Sigmoid colon (tissue), 7 donors: ENCODE data around the gene PLEKHG4B. TPM values are rescaled to one million over a fixed set of nuclear protein-coding genes. Genes with fewer than 3 reads are reported as not detected.

Source experiments
- DNase-seq: peaks from one replicate; pipeline ENCODE4 v3.0.0-alpha.2; 2019
- H3K27ac ChIP-seq, 4 donors: fragments of 200-600 bp; sonication (generic); one replicate each; pipeline ENCODE4 v1.5.1; 2016 to 2019; ENCODE audit warnings: mild to moderate bottlenecking in 1 of 4
- H3K27me3 ChIP-seq, 3 donors: fragments of 200-600 bp; sonication (generic); one replicate each; pipeline ENCODE4 v1.5.1; 2019; ENCODE audit warnings: mild to moderate bottlenecking in 1 of 3
- H3K36me3 ChIP-seq, 4 donors: fragments of 200-600 bp; sonication (generic); one replicate each; pipeline ENCODE4 v1.5.1; 2016 to 2019
- H3K4me1 ChIP-seq, 4 donors: fragments of 200-600 bp; sonication (generic); one replicate each; pipeline ENCODE4 v1.5.1; 2017 to 2019
- H3K4me3 ChIP-seq, 4 donors: fragments of 200-600 bp; sonication (generic); one replicate each; pipeline ENCODE4 v1.5.1; 2017 to 2019; ENCODE audit warnings: mild to moderate bottlenecking in 2 of 4, moderate library complexity in 1 of 4
- H3K9me3 ChIP-seq, 4 donors: fragments of 200-600 bp in 3 of 4; sonication (generic) in 3 of 4; one replicate each; pipeline versions ENCODE4 v1.5.1 to v1.6.1; 2013 to 2019
- CTCF ChIP-seq, 4 experiments: fragments of 450-650 bp in 3 of 4; fragments of 200-600 bp in 1 of 4; IDR thresholded peaks; one replicate each; pipeline ENCODE4 v1.5.1; 2016 to 2019; ENCODE audit warnings: antibody characterized with exemption in 4 of 4, mild to moderate bottlenecking in 3 of 4, moderate library complexity in 2 of 4
- EP300 ChIP-seq, 4 donors: sonication (generic); formaldehyde crosslinking; IDR thresholded peaks; one replicate each; pipeline ENCODE4 v1.6.1; 2017; ENCODE audit warnings: antibody characterized with exemption in 4 of 4
- POLR2A ChIP-seq, 2 donors: fragments of 450-650 bp; IDR thresholded peaks; one replicate each; pipeline ENCODE4 v1.6.1; 2016; ENCODE audit warnings: antibody characterized with exemption in 2 of 2, mild to moderate bottlenecking in 2 of 2, moderate library complexity in 2 of 2
- POLR2AphosphoS5 ChIP-seq, 4 donors: sonication (generic); formaldehyde crosslinking; IDR thresholded peaks; one replicate each; pipeline ENCODE4 v1.6.1; 2017; ENCODE audit warnings: antibody characterized with exemption in 4 of 4
- WGBS, 2 donors: extraction: QIAGEN DNeasy Blood & Tissue Kit; methylation state at CpG; one replicate each; pipeline ENCODE4 v1.1.7; 2013; 5-methylcytosine and 5-hydroxymethylcytosine counted together
- intact Hi-C: fragments of 100-400 bp; cut with DNase I; formaldehyde crosslinking; loops from one replicate; pipeline ENCODE4 v1.15.1; 2023
- polyA plus RNA-seq, 3 donors: library from polyadenylated mRNA; stranded (reverse); fragments of 200-250 nt; gene quantifications; one replicate each; pipeline ENCODE4 v1.2.3, GENCODE V29; 2013
- total RNA-seq, 4 donors: library from RNA; depleted of rRNA; stranded (reverse); fragments of >200 nt; gene quantifications; one replicate each; pipeline ENCODE4 v1.1.0, GENCODE V29; 2016
- donor health status: healthy with polysubstance abuse.
- donor health status: Bipolar disorder and iron deficiency.
- donor health status: healthy.

The PLEKHG4B gene
- total and polyA plus RNA-seq, 7 donors, result 0.04 to 1.9 (median 0.36) TPM; not detected in 2

DNA sequence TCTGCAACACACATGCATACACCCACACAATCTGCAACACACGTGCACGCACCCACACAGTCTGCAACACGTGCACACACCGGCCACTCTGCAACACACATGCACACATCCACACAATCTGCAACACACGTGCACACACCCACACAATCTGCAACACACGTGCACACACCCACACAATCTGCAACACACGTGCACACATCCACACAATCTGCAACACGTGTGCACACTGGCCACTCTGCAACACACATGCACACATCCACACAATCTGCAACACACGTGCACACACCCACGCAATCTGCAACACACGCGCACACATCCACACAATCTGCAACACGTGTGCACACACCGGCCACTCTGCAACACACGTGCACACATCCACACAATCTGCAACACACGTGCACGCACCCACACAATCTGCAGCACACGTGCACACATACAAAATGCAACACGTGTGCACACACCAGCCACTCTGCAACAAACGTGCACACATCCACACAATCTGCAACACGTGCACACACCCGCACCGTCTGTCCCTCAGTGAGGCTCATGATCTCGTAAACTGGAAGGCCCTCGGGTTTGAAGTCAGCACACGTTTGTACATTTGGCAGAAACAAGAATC is 18.4 kb downstream of the PLEKHG4B start:
- no peak overlapping the region for H3K4me3 ChIP-seq
- H3K9me3 ChIP-seq, result no peaks in the 10 kb centered on the region
- no peak overlapping the region for H3K27ac ChIP-seq
- H3K4me1 ChIP-seq, result no peaks in the 10 kb centered on the region
- H3K36me3 ChIP-seq, result no peaks in the 10 kb centered on the region
- WGBS, 2 donors, result 88 to 91% methylated on average over 26 of the region's 26 CpGs
- H3K27me3 ChIP-seq, result peaks cover 0 to 31% (median 4%) of the 10 kb centered on the region in 3 donors
- intact Hi-C loops, result no loop called here
- no peak for DNase-seq
- TF ChIP-seq POLR2A (IDR thresholded peaks at IDR 0.05) (no peak), EP300 (IDR thresholded peaks at IDR 0.05) (no peak), POLR2AphosphoS5 (IDR thresholded peaks at IDR 0.05) (no peak), CTCF (IDR thresholded peaks at IDR 0.05) (no peak)

DNA sequence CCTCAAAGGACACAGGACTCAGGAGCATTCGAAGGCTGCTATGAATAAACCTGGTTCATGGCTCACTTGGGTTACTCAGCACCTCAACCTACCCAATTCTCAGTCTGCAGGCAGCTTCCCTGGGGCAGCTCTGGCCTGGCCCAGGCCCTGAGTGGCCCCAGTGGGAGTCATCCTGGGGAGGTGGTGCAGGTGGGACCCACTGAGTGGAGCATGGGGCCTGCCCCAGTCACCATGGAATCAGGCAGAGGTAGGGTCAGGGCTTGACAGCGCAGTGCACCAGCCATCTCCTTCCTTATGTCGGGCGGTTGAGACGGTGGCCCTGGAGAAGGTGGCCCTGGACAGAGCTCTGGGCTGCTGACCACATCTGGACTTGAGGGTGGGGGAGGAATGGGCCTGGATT is 19.2 kb downstream of the PLEKHG4B start:
- Histone ChIP-seq H3K4me3 (no peak overlapping the region), H3K27me3 (peaks cover 0 to 23% (median 4%) of the 10 kb centered on the region in 3 donors), H3K4me1 (no peaks in the 10 kb centered on the region), H3K9me3 (no peaks in the 10 kb centered on the region), H3K36me3 (no peaks in the 10 kb centered on the region), H3K27ac (no peak overlapping the region)
- WGBS, 2 donors, result 93 to 97% methylated on average over 5 of the region's 5 CpGs
- TF ChIP-seq POLR2A (IDR thresholded peaks at IDR 0.05) (no peak), CTCF (IDR thresholded peaks at IDR 0.05) (no peak)
- intact Hi-C loops, result no loop called here
- no peak for DNase-seq

- no peaks in the 10 kb centered on the region for H3K27me3 ChIP-seq
- no peaks in the 10 kb centered on the region for H3K36me3 ChIP-seq
- no peaks in the 10 kb centered on the region for H3K4me1 ChIP-seq
- no peak for DNase-seq
- H3K9me3 ChIP-seq, result peaks cover 0 to 4% (median 2%) of the 10 kb centered on the region in 4 donors
- intact Hi-C loops, result no loop called here
- H3K4me3 ChIP-seq, result no peak overlapping the region
- no peak overlapping the region for H3K27ac ChIP-seq
- WGBS, 2 donors, result 74 to 85% methylated on average over 5 of the region's 5 CpGs
- TF ChIP-seq POLR2A (IDR thresholded peaks at IDR 0.05), result no peak
- TF ChIP-seq CTCF (IDR thresholded peaks at IDR 0.05), result no peak
- TF ChIP-seq EP300 (IDR thresholded peaks at IDR 0.05), result no peak
- no peak for TF ChIP-seq POLR2AphosphoS5 (IDR thresholded peaks at IDR 0.05)
Measured at GRCh38 chr5:119486-120097, 27.6 kb downstream of the PLEKHG4B start.

DNA sequence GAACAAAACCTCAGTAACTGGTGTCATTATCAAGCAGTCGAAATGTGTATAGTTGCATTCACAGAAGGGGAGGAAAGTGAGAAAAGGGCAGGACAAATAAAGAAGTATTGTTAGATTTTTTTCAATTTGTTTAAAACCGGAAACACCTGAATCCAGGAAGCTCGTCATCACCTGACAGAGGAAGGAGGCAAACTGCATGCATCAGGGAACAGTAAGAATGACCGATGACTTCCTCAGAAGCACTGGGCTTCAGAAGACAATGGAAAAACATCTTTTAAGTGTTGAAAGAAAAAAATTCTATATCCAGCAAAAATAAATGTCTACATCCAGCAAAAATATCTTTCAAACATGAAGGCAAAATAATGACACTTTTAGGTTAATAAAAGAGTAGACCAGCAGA is 29.5 kb downstream of the PLEKHG4B start:
- H3K9me3 ChIP-seq, result peaks cover 0 to 4% (median 2%) of the 10 kb centered on the region in 4 donors
- TF ChIP-seq POLR2A (IDR thresholded peaks at IDR 0.05) (no peak), EP300 (IDR thresholded peaks at IDR 0.05) (no peak), POLR2AphosphoS5 (IDR thresholded peaks at IDR 0.05) (no peak), CTCF (IDR thresholded peaks at IDR 0.05) (no peak)
- no peak for DNase-seq
- intact Hi-C loops, result no loop called here
- H3K27me3 ChIP-seq, result no peaks in the 10 kb centered on the region
- H3K4me1 ChIP-seq, result no peaks in the 10 kb centered on the region
- 91 to 94% methylated on average over 4 of the region's 4 CpGs for WGBS, 2 donors
- H3K4me3 ChIP-seq, result no peak overlapping the region
- H3K36me3 ChIP-seq, result no peaks in the 10 kb centered on the region
- no peak overlapping the region for H3K27ac ChIP-seq
